GM13977 (cell line): Measurements from ENCODE around the gene TWSG1.

Experiments used
- DNase-seq: peaks from one replicate; pipeline ENCODE4 v3.0.0; 2012; ENCODE audit warnings: low spot score
- CTCF ChIP-seq: IDR thresholded peaks from 2 replicates; pipeline ENCODE4 v1.5.1; 2012; ENCODE audit warnings: mild to moderate bottlenecking, control low read depth; ENCODE audit not compliant: insufficient read depth; ENCODE audit errors: extremely low read depth, missing control alignments
- in situ Hi-C: fragments of 300-500 bp; cut with MboI; formaldehyde crosslinking; loops from one replicate; pipeline ENCODE4 v1.12.0; 2022; ENCODE audit warnings: low sequenced_read_pairs, low pct_unique_long_range_greater_than_20kb, mixed read lengths, inconsistent platforms; ENCODE audit not compliant: unreplicated experiment

TWSG1 gene

GRCh38 chr18:9293948-9294347, 40.6 kb upstream of the TWSG1 start:
- in situ Hi-C loops = no loop called here

GRCh38 chr18:9296233-9297006, 38.2 kb upstream of the TWSG1 start:
- DNase-seq = no peak
- in situ Hi-C loops = no loop called here
- no peak for TF ChIP-seq CTCF

More at GRCh38 chr18:9293948-9294347, 40.6 kb upstream of the TWSG1 start:
- TF ChIP-seq CTCF = no peak
- no peak for DNase-seq

GRCh38 chr18:9297007-9297393, 37.6 kb upstream of the TWSG1 start:
- TF ChIP-seq CTCF = no peak
- in situ Hi-C loops = no loop called here
- DNase-seq = no peak

- no peak for TF ChIP-seq CTCF
- DNase-seq = no peak
- in situ Hi-C loops = no loop called here
Observed at GRCh38 chr18:9304388-9305070, 30.0 kb upstream of the TWSG1 start.

GRCh38 chr18:9319333-9319732, 15.2 kb upstream of the TWSG1 start:
- in situ Hi-C loops = no loop called here
- no peak for TF ChIP-seq CTCF
- no peak for DNase-seq

GRCh38 chr18:9321017-9321452, 13.5 kb upstream of the TWSG1 start:
- in situ Hi-C loops = no loop called here
- TF ChIP-seq CTCF = no peak

More at GRCh38 chr18:9321017-9321452, 13.5 kb upstream of the TWSG1 start:
- no peak for DNase-seq
